ENCODE measurements around the gene DSG2.

DNA sequence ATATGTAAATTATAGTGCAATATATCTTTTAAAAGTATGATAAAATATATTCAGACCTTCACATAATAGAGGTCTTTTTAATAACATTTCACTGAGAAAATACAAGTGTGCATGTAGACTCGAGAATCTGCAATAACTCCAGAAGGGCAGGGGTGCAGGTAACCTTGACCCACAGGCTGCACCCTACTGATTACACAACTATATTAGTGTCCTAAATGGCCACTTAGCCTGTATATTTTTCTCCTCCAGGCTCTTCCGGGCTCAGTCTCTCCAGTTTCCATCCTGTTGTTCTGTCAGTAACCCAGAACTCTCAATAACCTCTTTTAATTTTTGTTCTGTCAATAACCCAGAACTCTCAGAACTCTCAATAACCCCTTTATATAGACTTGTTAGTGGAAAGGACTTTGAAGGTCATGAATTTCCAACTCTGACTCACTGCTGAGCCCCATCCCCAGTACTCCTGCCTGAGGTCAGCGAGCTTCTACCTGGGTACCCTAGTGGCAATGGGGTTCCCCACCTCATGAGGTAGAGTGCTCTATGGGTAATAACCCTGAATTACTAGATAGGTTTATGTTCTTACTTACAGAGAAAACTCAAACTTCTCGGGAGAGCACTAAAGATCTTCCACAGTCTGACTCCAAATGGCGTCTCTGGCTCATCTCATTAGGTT is 85.3 kb downstream of the DSG2 start:
- TF ChIP-seq EGR1 (IDR thresholded peaks at IDR 0.05; ENCODE audit: low read depth) (no peak), YY1 (IDR thresholded peaks at IDR 0.05; ENCODE audit: extremely low read depth, insufficient replicate concordance, low read depth, low read length) (no peak), POLR2A (IDR thresholded peaks at IDR 0.05; ENCODE audit: borderline replicate concordance, extremely low read depth, insufficient read depth, insufficient read length) (no peak), EZH2phosphoT487 (IDR thresholded peaks at IDR 0.05; ENCODE audit: borderline replicate concordance) (no peak), CEBPB (IDR thresholded peaks at IDR 0.05; ENCODE audit: low read depth) (no peak), ZFX (IDR thresholded peaks at IDR 0.05) (no peak), EZH2 (IDR thresholded peaks at IDR 0.05) (no peak)
- TF ChIP-seq, protein P1, sequence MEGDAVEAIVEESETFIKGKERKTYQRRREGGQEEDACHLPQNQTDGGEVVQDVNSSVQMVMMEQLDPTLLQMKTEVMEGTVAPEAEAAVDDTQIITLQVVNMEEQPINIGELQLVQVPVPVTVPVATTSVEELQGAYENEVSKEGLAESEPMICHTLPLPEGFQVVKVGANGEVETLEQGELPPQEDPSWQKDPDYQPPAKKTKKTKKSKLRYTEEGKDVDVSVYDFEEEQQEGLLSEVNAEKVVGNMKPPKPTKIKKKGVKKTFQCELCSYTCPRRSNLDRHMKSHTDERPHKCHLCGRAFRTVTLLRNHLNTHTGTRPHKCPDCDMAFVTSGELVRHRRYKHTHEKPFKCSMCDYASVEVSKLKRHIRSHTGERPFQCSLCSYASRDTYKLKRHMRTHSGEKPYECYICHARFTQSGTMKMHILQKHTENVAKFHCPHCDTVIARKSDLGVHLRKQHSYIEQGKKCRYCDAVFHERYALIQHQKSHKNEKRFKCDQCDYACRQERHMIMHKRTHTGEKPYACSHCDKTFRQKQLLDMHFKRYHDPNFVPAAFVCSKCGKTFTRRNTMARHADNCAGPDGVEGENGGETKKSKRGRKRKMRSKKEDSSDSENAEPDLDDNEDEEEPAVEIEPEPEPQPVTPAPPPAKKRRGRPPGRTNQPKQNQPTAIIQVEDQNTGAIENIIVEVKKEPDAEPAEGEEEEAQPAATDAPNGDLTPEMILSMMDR (IDR thresholded peaks at IDR 0.05 in 2 of 3, conservative IDR thresholded peaks at IDR 0.05 in 1 of 3; ENCODE audit: borderline replicate concordance in 1 of 3, insufficient read depth in 1 of 3, low read depth in 2 of 3, low read length in 2 of 3), result no peak
- TF ChIP-seq, protein P2, sequence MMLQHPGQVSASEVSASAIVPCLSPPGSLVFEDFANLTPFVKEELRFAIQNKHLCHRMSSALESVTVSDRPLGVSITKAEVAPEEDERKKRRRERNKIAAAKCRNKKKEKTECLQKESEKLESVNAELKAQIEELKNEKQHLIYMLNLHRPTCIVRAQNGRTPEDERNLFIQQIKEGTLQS (IDR thresholded peaks at IDR 0.05), result no peak
- TF ChIP-seq, protein P3, sequence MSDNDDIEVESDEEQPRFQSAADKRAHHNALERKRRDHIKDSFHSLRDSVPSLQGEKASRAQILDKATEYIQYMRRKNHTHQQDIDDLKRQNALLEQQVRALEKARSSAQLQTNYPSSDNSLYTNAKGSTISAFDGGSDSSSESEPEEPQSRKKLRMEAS (IDR thresholded peaks at IDR 0.05), result no peak

Measured in HCT116 (cell line).